Renal pelvis (tissue), 4 donors: ENCODE results near the gene ERH. TPM values are rescaled to one million over a fixed set of nuclear protein-coding genes. Genes with fewer than 3 reads are reported as not detected.
"Not testable (repeated sequence)": the region's sequence is repeated elsewhere in the genome, so short reads cannot be mapped to it uniquely, and the experiment has no call there.

ENCODE experiments used
- DNase-seq: peaks from one replicate; pipeline ENCODE4 v3.0.0-alpha.2; 2013
- polyA plus RNA-seq, 3 donors: library from polyadenylated mRNA; unstranded; fragments of 120-200 nt; gene quantifications; one replicate each; pipeline ENCODE4 v1.2.1, GENCODE V29; 2013; ENCODE audit not compliant: insufficient read length in 3 of 3

The ERH gene
- polyA plus RNA-seq, 3 donors: 299 to 347 (median 301) TPM

- DNase-seq: no peak
These were observed 6.8 kb upstream of the ERH start for GRCh38 chr14:69404883-69405282.

GRCh38 chr14:69404478-69404877 lies 6.4 kb upstream of the ERH start:
- DNase-seq: no peak

GRCh38 chr14:69401841-69402240 lies 3.7 kb upstream of the ERH start:
- no peak for DNase-seq

GRCh38 chr14:69400154-69400553 lies 2.1 kb upstream of the ERH start:
- DNase-seq: no peak

- DNase-seq: no peak
These were observed 1.7 kb upstream of the ERH start for GRCh38 chr14:69399750-69400149.

GRCh38 chr14:69398818-69399210 lies 715 bp upstream of the ERH start:
- DNase-seq: no peak

- DNase-seq: no peak
These were observed 2.2 kb downstream of the ERH start for GRCh38 chr14:69395929-69396328.

- DNase-seq: no peak
These were observed 5.6 kb downstream of the ERH start for GRCh38 chr14:69392481-69392880.

- DNase-seq: not testable (repeated sequence)
These were observed 6.7 kb downstream of the ERH start for GRCh38 chr14:69391400-69391799.

- no peak for DNase-seq
These were observed 10.8 kb downstream of the ERH start for GRCh38 chr14:69387311-69387710.

- DNase-seq: no peak
These were observed 19.8 kb downstream of the ERH start for GRCh38 chr14:69378274-69378673.

GRCh38 chr14:69376439-69376838 lies 21.7 kb downstream of the ERH start:
- DNase-seq: no peak

- no peak for DNase-seq
These were observed 22.4 kb downstream of the ERH start for GRCh38 chr14:69375722-69376121.

- DNase-seq: no peak
These were observed 22.9 kb downstream of the ERH start for GRCh38 chr14:69375182-69375581.

- DNase-seq: no peak
These were observed 23.9 kb downstream of the ERH start for GRCh38 chr14:69374235-69374634.

GRCh38 chr14:69373104-69373503 lies 25.0 kb downstream of the ERH start:
- no peak for DNase-seq

- DNase-seq: no peak
These were observed 26.0 kb downstream of the ERH start for GRCh38 chr14:69372146-69372545.

- no peak for DNase-seq
These were observed 28.0 kb downstream of the ERH start for GRCh38 chr14:69370061-69370460.

GRCh38 chr14:69368381-69368780 lies 29.7 kb downstream of the ERH start:
- no peak for DNase-seq

- DNase-seq: no peak
These were observed 31.3 kb downstream of the ERH start for GRCh38 chr14:69366761-69367160.

- no peak for DNase-seq
These were observed 32.0 kb downstream of the ERH start for GRCh38 chr14:69366069-69366468.

- no peak for DNase-seq
These were observed 33.7 kb downstream of the ERH start for GRCh38 chr14:69364378-69364777.

- DNase-seq: no peak
These were observed 34.1 kb downstream of the ERH start for GRCh38 chr14:69363964-69364363.

GRCh38 chr14:69363055-69363454 lies 35.0 kb downstream of the ERH start:
- no peak for DNase-seq

GRCh38 chr14:69360438-69361108 lies 37.5 kb downstream of the ERH start:
- DNase-seq: no peak
